Measurements from ENCODE around the gene TMEM204. TPM values are rescaled to one million over a fixed set of nuclear protein-coding genes. Genes with fewer than 3 reads are reported as not detected.
A peak's percentile ranks its signal among the peaks of the same experiment; 100 is the strongest.

Gene TMEM204
- total and polyA plus RNA-seq, 8 donors = 2.7 to 45.8 (median 17.5) TPM

- WGBS, 5 donors = 69 to 89% (median 81%) methylated on average over 5 to 13 of the region's 13 CpGs
- Histone ChIP-seq H3K9me3 (no peaks in the 10 kb centered on the region), H3K36me3 (peaks cover 26 to 51% (median 49%) of the 10 kb centered on the region in 4 donors), H3K4me1 (peaks cover 15 to 32% (median 28%) of the 10 kb centered on the region in 4 donors), H3K27me3 (no peaks in the 10 kb centered on the region), H3K27ac (peak overlapping the region in 2 of 5 donors; percentile 87 to 90), H3K4me3 (peak overlapping the region in 3 of 4 donors; percentile 80 to 94 (median 92))
- TF ChIP-seq EP300 (IDR thresholded peaks at IDR 0.05) (no peak), POLR2A (IDR thresholded peaks at IDR 0.05) (no peak), CTCF (IDR thresholded peaks at IDR 0.05) (no peak), POLR2AphosphoS5 (IDR thresholded peaks at IDR 0.05) (no peak)
- no peak for DNase-seq
- intact Hi-C loops (cut with DNase I; ENCODE audit: low total_unique reads) = no loop called here
Measured at GRCh38 chr16:1494711-1495110, 38.8 kb upstream of the TMEM204 start.

- Histone ChIP-seq H3K27me3 (no peaks in the 10 kb centered on the region), H3K4me3 (peak overlapping the region in 1 of 4 donors; percentile 94), H3K27ac (no peak overlapping the region), H3K36me3 (peaks cover 33 to 57% (median 55%) of the 10 kb centered on the region in 4 donors), H3K4me1 (peaks cover 15 to 32% (median 28%) of the 10 kb centered on the region in 4 donors), H3K9me3 (no peaks in the 10 kb centered on the region)
- DNase-seq = no peak
- TF ChIP-seq POLR2AphosphoS5 (IDR thresholded peaks at IDR 0.05) (no peak), POLR2A (IDR thresholded peaks at IDR 0.05) (no peak), CTCF (IDR thresholded peaks at IDR 0.05) (no peak), EP300 (IDR thresholded peaks at IDR 0.05) (no peak)
- intact Hi-C loops (cut with DNase I; ENCODE audit: low total_unique reads) = no loop called here
- WGBS, 5 donors = 84 to 93% (median 92%) methylated on average over 5 to 39 of the region's 39 CpGs
Measured at GRCh38 chr16:1495211-1495888, 38.1 kb upstream of the TMEM204 start.

DNA sequence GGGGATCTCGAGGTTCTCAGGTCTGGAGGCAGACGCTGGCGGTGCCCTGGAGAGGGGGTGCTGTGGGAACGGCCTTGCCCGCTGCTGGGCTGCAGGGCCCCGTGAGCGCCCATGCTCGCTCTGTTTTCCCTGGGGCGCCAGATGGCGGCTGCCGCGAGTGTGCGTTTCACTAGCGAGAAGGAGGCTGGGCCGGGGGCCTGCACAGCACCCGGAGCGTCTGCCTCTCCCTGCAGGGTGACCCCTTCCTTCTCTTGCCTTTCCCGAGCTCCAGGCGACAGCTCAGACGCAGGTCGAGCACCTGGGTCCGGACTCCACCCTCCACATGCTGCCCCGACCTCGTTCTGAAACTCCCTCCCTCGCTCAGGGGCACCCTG, 37.6 kb upstream of the TMEM204 start:
- 90 to 96% (median 92%) methylated on average over 15 to 25 of the region's 25 CpGs for WGBS, 5 donors
- no peak for TF ChIP-seq POLR2A (IDR thresholded peaks at IDR 0.05)
- no peak for TF ChIP-seq CTCF (IDR thresholded peaks at IDR 0.05)
- TF ChIP-seq EP300 (IDR thresholded peaks at IDR 0.05) = no peak
- TF ChIP-seq POLR2AphosphoS5 (IDR thresholded peaks at IDR 0.05) = no peak
- intact Hi-C loops (cut with DNase I; ENCODE audit: low total_unique reads) = no loop called here
- no peaks in the 10 kb centered on the region for H3K9me3 ChIP-seq
- H3K4me3 ChIP-seq = no peak overlapping the region
- H3K4me1 ChIP-seq = peaks cover 15 to 32% (median 28%) of the 10 kb centered on the region in 4 donors
- DNase-seq = no peak
- H3K36me3 ChIP-seq = peaks cover 38 to 63% (median 60%) of the 10 kb centered on the region in 4 donors
- no peaks in the 10 kb centered on the region for H3K27me3 ChIP-seq
- H3K27ac ChIP-seq = no peak overlapping the region

- 91 to 95% (median 92%) methylated on average over 22 to 25 of the region's 25 CpGs for WGBS, 5 donors
- Histone ChIP-seq H3K36me3 (peaks cover 44 to 68% (median 66%) of the 10 kb centered on the region in 4 donors), H3K27ac (no peak overlapping the region), H3K27me3 (no peaks in the 10 kb centered on the region), H3K4me3 (no peak overlapping the region), H3K4me1 (peaks cover 15 to 32% (median 28%) of the 10 kb centered on the region in 4 donors), H3K9me3 (no peaks in the 10 kb centered on the region)
- TF ChIP-seq CTCF (IDR thresholded peaks at IDR 0.05) (no peak), POLR2A (IDR thresholded peaks at IDR 0.05) (no peak), EP300 (IDR thresholded peaks at IDR 0.05) (no peak), POLR2AphosphoS5 (IDR thresholded peaks at IDR 0.05) (no peak)
- intact Hi-C loops (cut with DNase I; ENCODE audit: low total_unique reads) = no loop called here
- no peak for DNase-seq
Measured at GRCh38 chr16:1496464-1496863, 37.0 kb upstream of the TMEM204 start.
